GM23338 (cell line): ENCODE results near the gene KIAA1755.

Experiments
- CREB1 ChIP-seq: fragments of 250-450 bp; sonication (Bioruptor Pico); IDR thresholded peaks from 2 replicates; pipeline ENCODE4 v1.5.0; 2020; ENCODE audit warnings: low read depth, mild to moderate bottlenecking, moderate library complexity
- EZH2 ChIP-seq: fragments of 200-600 bp; sonication (generic); IDR thresholded peaks from one replicate; pipeline ENCODE4 v1.8.0; 2017; ENCODE audit warnings: antibody characterized with exemption, mild to moderate bottlenecking, low read depth; ENCODE audit not compliant: unreplicated experiment
- EZH2phosphoT487 ChIP-seq: fragments of 200-600 bp; sonication (generic); IDR thresholded peaks from one replicate; pipeline ENCODE4 v1.8.1; 2018; ENCODE audit warnings: antibody characterized with exemption; ENCODE audit not compliant: unreplicated experiment
- POLR2AphosphoS5 ChIP-seq: IDR thresholded peaks from 2 replicates; pipeline ENCODE4 v1.6.1; 2016; ENCODE audit warnings: antibody characterized with exemption, low read depth
- REST ChIP-seq: IDR thresholded peaks from one replicate; pipeline ENCODE4 v1.6.1; 2018; ENCODE audit warnings: antibody characterized with exemption; ENCODE audit not compliant: unreplicated experiment
- ZNF114 ChIP-seq: fragments of 250-450 bp; sonication (Bioruptor Pico); IDR thresholded peaks from 2 replicates; pipeline ENCODE4 v1.5.0; 2020; ENCODE audit warnings: mild to moderate bottlenecking, moderate library complexity
- TF ChIP-seq, protein P1 (sequence below), 2 experiments: fragments of 200-600 bp in 1 of 2; sonication (generic) in 1 of 2; conservative IDR thresholded peaks; 2 replicates each; pipeline versions ENCODE4 v1.5.1 to v1.6.1; 2016 to 2017; ENCODE audit warnings: antibody characterized with exemption in 2 of 2, low read depth in 2 of 2, mild to moderate bottlenecking in 2 of 2, moderate library complexity in 1 of 2

- TF ChIP-seq, protein P1, sequence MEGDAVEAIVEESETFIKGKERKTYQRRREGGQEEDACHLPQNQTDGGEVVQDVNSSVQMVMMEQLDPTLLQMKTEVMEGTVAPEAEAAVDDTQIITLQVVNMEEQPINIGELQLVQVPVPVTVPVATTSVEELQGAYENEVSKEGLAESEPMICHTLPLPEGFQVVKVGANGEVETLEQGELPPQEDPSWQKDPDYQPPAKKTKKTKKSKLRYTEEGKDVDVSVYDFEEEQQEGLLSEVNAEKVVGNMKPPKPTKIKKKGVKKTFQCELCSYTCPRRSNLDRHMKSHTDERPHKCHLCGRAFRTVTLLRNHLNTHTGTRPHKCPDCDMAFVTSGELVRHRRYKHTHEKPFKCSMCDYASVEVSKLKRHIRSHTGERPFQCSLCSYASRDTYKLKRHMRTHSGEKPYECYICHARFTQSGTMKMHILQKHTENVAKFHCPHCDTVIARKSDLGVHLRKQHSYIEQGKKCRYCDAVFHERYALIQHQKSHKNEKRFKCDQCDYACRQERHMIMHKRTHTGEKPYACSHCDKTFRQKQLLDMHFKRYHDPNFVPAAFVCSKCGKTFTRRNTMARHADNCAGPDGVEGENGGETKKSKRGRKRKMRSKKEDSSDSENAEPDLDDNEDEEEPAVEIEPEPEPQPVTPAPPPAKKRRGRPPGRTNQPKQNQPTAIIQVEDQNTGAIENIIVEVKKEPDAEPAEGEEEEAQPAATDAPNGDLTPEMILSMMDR (conservative IDR thresholded peaks at IDR 0.05; ENCODE audit: low read depth in 2 of 2) = no peak
- no peak for TF ChIP-seq EZH2phosphoT487
- TF ChIP-seq POLR2AphosphoS5 = no peak
- TF ChIP-seq EZH2 = no peak
- no peak for TF ChIP-seq ZNF114 (CRISPR knock-in tag)
- no peak for TF ChIP-seq REST
- no peak for TF ChIP-seq CREB1
Observed at GRCh38 chr20:38252292-38253288, 7.9 kb downstream of the KIAA1755 start.
